ENCODE measurements around the gene HCAR3. TPM values are rescaled to one million over a fixed set of nuclear protein-coding genes. Genes with fewer than 3 reads are reported as not detected.
A peak's percentile ranks its signal among the peaks of the same experiment; 100 is the strongest.

Gene HCAR3
- total and polyA plus RNA-seq, 2 of the 8 experiments (the other 6 are each of a cell fraction or from before 2014, with no cell fraction given) = not detected

DNA sequence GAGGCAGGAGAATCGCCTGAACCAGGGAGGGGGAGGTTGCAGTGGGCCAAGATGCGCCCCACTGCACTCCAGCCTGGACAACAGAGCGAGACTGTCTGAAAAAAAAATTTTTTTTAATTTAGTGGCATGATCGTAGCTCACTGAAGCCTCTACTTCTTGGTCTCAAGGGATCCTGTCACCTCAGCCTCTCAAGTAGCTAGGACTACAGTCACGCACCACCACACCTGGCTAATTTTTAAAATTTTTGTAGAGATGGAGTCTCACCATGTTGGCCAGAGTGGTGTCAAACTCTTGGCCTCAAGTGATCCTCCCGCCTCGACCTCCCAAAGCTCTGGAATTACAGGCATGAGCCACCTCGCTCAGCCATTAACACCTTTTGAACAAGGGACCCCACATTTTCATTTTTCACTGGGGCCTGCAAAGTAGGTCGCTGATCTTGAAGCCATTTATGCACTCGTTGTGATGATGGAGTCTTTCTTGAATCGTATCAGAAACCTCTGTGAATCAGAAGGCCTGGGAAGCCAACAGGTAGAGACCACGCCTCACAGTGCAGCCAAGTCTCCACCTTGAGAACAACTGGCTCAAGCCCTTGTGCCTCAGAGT lies 8.1 kb upstream of the HCAR3 start:
- H4K20me1 ChIP-seq (replicated peaks in 1 of 2; ENCODE audit: control insufficient read depth in 1 of 2, insufficient read depth in 2 of 2, low read length in 2 of 2) = no peaks in the 10 kb centered on the region
- no peak overlapping the region for H3K56ac ChIP-seq (replicated peaks; ENCODE audit: insufficient read length, low read depth, low read length)
- no peak overlapping the region for H2AK5ac ChIP-seq (ENCODE audit: low read depth, low read length)
- no peak overlapping the region for H2AFZ ChIP-seq (ENCODE audit: low read length)
- H2BK15ac ChIP-seq (ENCODE audit: low read length) = no peak overlapping the region
- H3K18ac ChIP-seq (ENCODE audit: extremely low read depth, low read length) = no peak overlapping the region
- no peak overlapping the region; the same call in 1 of the 2 replicates for H2BK20ac ChIP-seq (ENCODE audit: low read length)
- no peak overlapping the region for H3K23ac ChIP-seq (ENCODE audit: insufficient read length)
- no peak overlapping the region for H3K4ac ChIP-seq (replicated peaks; ENCODE audit: insufficient read length, low read depth, low read length)
- no peak overlapping the region for H3K14ac ChIP-seq (ENCODE audit: insufficient read length)
- H2BK12ac ChIP-seq (ENCODE audit: low read depth, low read length) = 0 out of 2 replicates have a peak overlapping the region, but pooled peaks have one; percentile 75
- no peaks in the 10 kb centered on the region for H3K36me3 ChIP-seq (ENCODE audit: control insufficient read depth in 2 of 4, insufficient read depth in 4 of 4, low read length in 3 of 4)
- no peak overlapping the region for H4K91ac ChIP-seq (replicated peaks; ENCODE audit: insufficient read length, low read length)
- no peaks in the 10 kb centered on the region for H3K79me2 ChIP-seq (ENCODE audit: control insufficient read depth in 1 of 2, insufficient read depth in 2 of 2, low read length in 2 of 2)
- DNase-seq (ENCODE audit: low read depth in 1 of 2, low spot score in 2 of 2) = no peak
- H4K5ac ChIP-seq (ENCODE audit: insufficient read length, low read depth, low read length) = no peak overlapping the region
- no peaks in the 10 kb centered on the region for H3K9me3 ChIP-seq (ENCODE audit: insufficient read depth in 2 of 2, low read depth in 1 of 2, low read length in 1 of 2)
- no peak overlapping the region for H3K27ac ChIP-seq (ENCODE audit: low read depth, low read length)
- no peak for FAIRE-seq
- H4K8ac ChIP-seq (ENCODE audit: extremely low read depth, insufficient read depth, low read length) = no peak overlapping the region
- no peaks in the 10 kb centered on the region; the same call in 1 of the 2 replicates for H3K23me2 ChIP-seq (ENCODE audit: low read depth, low read length)
- H3K9ac ChIP-seq (replicated peaks in 1 of 4; ENCODE audit: extremely low read depth in 1 of 4, low read depth in 3 of 4, low read length in 3 of 4) = no peak overlapping the region
- WGBS, 2 experiments (ENCODE audit: extremely low coverage in 1 of 2, insufficient coverage in 1 of 2, insufficient read length in 1 of 2, insufficient replicate concordance in 2 of 2, low coverage in 1 of 2, low lambda C conversion rate in 2 of 2, missing lambda C conversion rate in 1 of 2) = 92% methylated on average over 12 of the region's 12 CpGs; no CpG with 5 or more reads in 1 of the 2 experiments
- ChIA-PET POLR2A (ENCODE audit: partially characterized antibody) (interaction anchor here (0.9 to 1.2 kb wide), 2 partner anchors 24 to 48 kb away, joined by 3 read pairs; no protein-coding TSS in a partner anchor), CTCF (ENCODE audit: partially characterized antibody) (interaction anchor here (0.6 to 1.1 kb wide), 3 partner anchors 64 to 100 kb away, joined by 3 to 4 read pairs (median 4); no protein-coding TSS in a partner anchor)
- no peak overlapping the region; the same call in 1 of the 2 replicates for H2BK5ac ChIP-seq (ENCODE audit: low read depth, low read length)
- no peak overlapping the region for H3K4me2 ChIP-seq (ENCODE audit: insufficient read depth in 1 of 2, low read depth in 2 of 2, low read length in 2 of 2)
- no peaks in the 10 kb centered on the region for H3K79me1 ChIP-seq (ENCODE audit: low read depth, low read length)
- no peaks in the 10 kb centered on the region; a peak in 1 of 7 replicates for H3K27me3 ChIP-seq (replicated peaks in 1 of 4; ENCODE audit: control insufficient read depth in 3 of 4, extremely low read depth in 1 of 4, insufficient read depth in 3 of 4, low read length in 3 of 4)
- no peak overlapping the region for H2BK120ac ChIP-seq (replicated peaks; ENCODE audit: low read depth, low read length)
- H3K4me1 ChIP-seq (replicated peaks in 1 of 4; ENCODE audit: control insufficient read depth in 3 of 4, insufficient read depth in 4 of 4, low read length in 3 of 4) = no peaks in the 10 kb centered on the region
- no peak overlapping the region for H3K4me3 ChIP-seq (ENCODE audit: extremely low read depth in 1 of 4, insufficient read depth in 2 of 4, low read depth in 3 of 4, low read length in 4 of 4)
- TF ChIP-seq, protein P1, sequence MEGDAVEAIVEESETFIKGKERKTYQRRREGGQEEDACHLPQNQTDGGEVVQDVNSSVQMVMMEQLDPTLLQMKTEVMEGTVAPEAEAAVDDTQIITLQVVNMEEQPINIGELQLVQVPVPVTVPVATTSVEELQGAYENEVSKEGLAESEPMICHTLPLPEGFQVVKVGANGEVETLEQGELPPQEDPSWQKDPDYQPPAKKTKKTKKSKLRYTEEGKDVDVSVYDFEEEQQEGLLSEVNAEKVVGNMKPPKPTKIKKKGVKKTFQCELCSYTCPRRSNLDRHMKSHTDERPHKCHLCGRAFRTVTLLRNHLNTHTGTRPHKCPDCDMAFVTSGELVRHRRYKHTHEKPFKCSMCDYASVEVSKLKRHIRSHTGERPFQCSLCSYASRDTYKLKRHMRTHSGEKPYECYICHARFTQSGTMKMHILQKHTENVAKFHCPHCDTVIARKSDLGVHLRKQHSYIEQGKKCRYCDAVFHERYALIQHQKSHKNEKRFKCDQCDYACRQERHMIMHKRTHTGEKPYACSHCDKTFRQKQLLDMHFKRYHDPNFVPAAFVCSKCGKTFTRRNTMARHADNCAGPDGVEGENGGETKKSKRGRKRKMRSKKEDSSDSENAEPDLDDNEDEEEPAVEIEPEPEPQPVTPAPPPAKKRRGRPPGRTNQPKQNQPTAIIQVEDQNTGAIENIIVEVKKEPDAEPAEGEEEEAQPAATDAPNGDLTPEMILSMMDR (IDR thresholded peaks at IDR 0.05; ENCODE audit: control extremely low read depth in 1 of 3, insufficient read depth in 1 of 3, low read depth in 1 of 3, low read length in 3 of 3) = no peak
- TF ChIP-seq TAF7 (optimal IDR thresholded peaks at IDR 0.05; ENCODE audit: borderline replicate concordance, low read depth, low read length) = no peak
- TF ChIP-seq CBX5 (IDR thresholded peaks at IDR 0.05; ENCODE audit: low read depth, low read length) = no peak
- no peak for TF ChIP-seq SP4 (IDR thresholded peaks at IDR 0.05; ENCODE audit: low read length)
- no peak for TF ChIP-seq FOSL1 (IDR thresholded peaks at IDR 0.05; ENCODE audit: insufficient read depth, low read depth, low read length)
- no peak for TF ChIP-seq RBBP5 (IDR thresholded peaks at IDR 0.05; ENCODE audit: borderline replicate concordance, low read depth, low read length)
- TF ChIP-seq HDAC2 (IDR thresholded peaks at IDR 0.05; ENCODE audit: borderline replicate concordance in 1 of 2, low read depth in 2 of 2, low read length in 2 of 2) = no peak
- no peak for TF ChIP-seq SP2 (IDR thresholded peaks at IDR 0.05; ENCODE audit: low read length)
- no peak for TF ChIP-seq CBX8 (IDR thresholded peaks at IDR 0.05; ENCODE audit: borderline replicate concordance, low read depth, low read length)
- TF ChIP-seq ASH2L (IDR thresholded peaks at IDR 0.05; ENCODE audit: low read length) = no peak

Measured in H1 (cell line).